PC-3 (cell line): ENCODE data around the gene CEBPZ.

Source experiments
- CTCF ChIP-seq: fragments of 300-600 bp; sonication (generic); conservative IDR thresholded peaks from 2 replicates; pipeline ENCODE4 v1.5.1; 2017; ENCODE audit warnings: antibody characterized with exemption, low read depth, mild to moderate bottlenecking, low read length
- EZH2phosphoT487 ChIP-seq: fragments of 300-600 bp; sonication (generic); IDR thresholded peaks from 2 replicates; pipeline ENCODE4 v1.6.1; 2018; ENCODE audit warnings: mild to moderate bottlenecking, antibody characterized with exemption, low read length, borderline replicate concordance

- TF ChIP-seq CTCF = no peak
- no peak for TF ChIP-seq EZH2phosphoT487
Observed at GRCh38 chr2:37262522-37262921, 31.1 kb upstream of the CEBPZ start.
